Measurements from ENCODE around the gene KRT2. TPM values are rescaled to one million over a fixed set of nuclear protein-coding genes. Genes with fewer than 3 reads are reported as not detected.

The KRT2 gene
- total and polyA plus RNA-seq, 2 of the 8 experiments (the other 6 are each of a cell fraction or from before 2014, with no cell fraction given) = not detected

- Histone ChIP-seq H3K18ac (ENCODE audit: extremely low read depth, low read length) (no peak overlapping the region), H3K4me3 (ENCODE audit: extremely low read depth in 1 of 4, insufficient read depth in 2 of 4, low read depth in 3 of 4, low read length in 4 of 4) (no peak overlapping the region), H4K91ac (replicated peaks; ENCODE audit: insufficient read length, low read length) (no peak overlapping the region), H3K56ac (replicated peaks; ENCODE audit: insufficient read length, low read depth, low read length) (no peak overlapping the region), H4K5ac (ENCODE audit: insufficient read length, low read depth, low read length) (no peak overlapping the region), H2AFZ (ENCODE audit: low read length) (0 out of 2 replicates have a peak overlapping the region, but pooled peaks have one; percentile 4), H3K4ac (replicated peaks; ENCODE audit: insufficient read length, low read depth, low read length) (no peak overlapping the region), H3K4me2 (ENCODE audit: insufficient read depth in 1 of 2, low read depth in 2 of 2, low read length in 2 of 2) (no peak overlapping the region), H3K36me3 (ENCODE audit: control insufficient read depth in 2 of 4, insufficient read depth in 4 of 4, low read length in 3 of 4) (no peaks in the 10 kb centered on the region), H3K9ac (replicated peaks in 1 of 4; ENCODE audit: extremely low read depth in 1 of 4, low read depth in 3 of 4, low read length in 3 of 4) (no peak overlapping the region), H3K23ac (ENCODE audit: insufficient read length) (no peak overlapping the region), H3K14ac (ENCODE audit: insufficient read length) (no peak overlapping the region), H3K27me3 (replicated peaks in 1 of 4; ENCODE audit: control insufficient read depth in 3 of 4, extremely low read depth in 1 of 4, insufficient read depth in 3 of 4, low read length in 3 of 4) (no peaks in the 10 kb centered on the region), H2BK12ac (ENCODE audit: low read depth, low read length) (no peak overlapping the region), H3K79me2 (ENCODE audit: control insufficient read depth in 1 of 2, insufficient read depth in 2 of 2, low read length in 2 of 2) (no peaks in the 10 kb centered on the region), H2BK15ac (ENCODE audit: low read length) (no peak overlapping the region), H3K4me1 (replicated peaks in 1 of 4; ENCODE audit: control insufficient read depth in 3 of 4, insufficient read depth in 4 of 4, low read length in 3 of 4) (no peaks in the 10 kb centered on the region), H2BK120ac (replicated peaks; ENCODE audit: low read depth, low read length) (no peak overlapping the region), H3K9me3 (ENCODE audit: insufficient read depth in 2 of 2, low read depth in 1 of 2, low read length in 1 of 2) (no peaks in the 10 kb centered on the region), H3K23me2 (ENCODE audit: low read depth, low read length) (no peaks in the 10 kb centered on the region), H2BK20ac (ENCODE audit: low read length) (no peak overlapping the region), H2BK5ac (ENCODE audit: low read depth, low read length) (no peak overlapping the region), H2AK5ac (ENCODE audit: low read depth, low read length) (no peak overlapping the region), H4K20me1 (replicated peaks in 1 of 2; ENCODE audit: control insufficient read depth in 1 of 2, insufficient read depth in 2 of 2, low read length in 2 of 2) (no peaks in the 10 kb centered on the region), H4K8ac (ENCODE audit: extremely low read depth, insufficient read depth, low read length) (no peak overlapping the region), H3K79me1 (ENCODE audit: low read depth, low read length) (no peaks in the 10 kb centered on the region), H3K27ac (ENCODE audit: low read depth, low read length) (no peak overlapping the region)
- FAIRE-seq = no peak
- WGBS, 2 experiments (ENCODE audit: extremely low coverage in 1 of 2, insufficient coverage in 1 of 2, insufficient read length in 1 of 2, insufficient replicate concordance in 2 of 2, low coverage in 1 of 2, low lambda C conversion rate in 2 of 2, missing lambda C conversion rate in 1 of 2) = 89% methylated on average over 4 of the region's 4 CpGs; no CpG with 5 or more reads in 1 of the 2 experiments
- ChIA-PET CTCF (ENCODE audit: partially characterized antibody) (interaction anchor here (0.6 to 2.3 kb wide), 17 partner anchors 10 to 380 kb away, joined by 3 to 7 read pairs (median 4); partner anchors contain the start of gene KRT83), POLR2A (ENCODE audit: partially characterized antibody) (no interaction called here)
- DNase-seq (ENCODE audit: low read depth in 1 of 2, low spot score in 2 of 2) = no peak
- TF ChIP-seq HDAC6 (IDR thresholded peaks at IDR 0.05; ENCODE audit: low read depth, low read length) (no peak), RBBP5 (IDR thresholded peaks at IDR 0.05; ENCODE audit: borderline replicate concordance, low read depth, low read length) (no peak), SIRT6 (IDR thresholded peaks at IDR 0.05; ENCODE audit: low read length) (no peak), EZH2 (IDR thresholded peaks at IDR 0.05; ENCODE audit: low read depth, low read length, severe bottlenecking) (no peak), CBX5 (IDR thresholded peaks at IDR 0.05; ENCODE audit: low read depth, low read length) (no peak), BCL11A (IDR thresholded peaks at IDR 0.05; ENCODE audit: low read depth in 2 of 2, low read length in 2 of 2) (no peak)
These were observed 7.9 kb upstream of the KRT2 start for GRCh38 chr12:52659951-52660350.
